Endothelial cell of umbilical vein (primary cell): ENCODE data around the gene BCAR1. TPM values are rescaled to one million over a fixed set of nuclear protein-coding genes. Genes with fewer than 3 reads are reported as not detected.

Source experiments
- BruUV-seq: library from RNA; stranded (reverse); fragments of 400-500 nt; replicated peaks from 2 replicates; lab custom pipeline; 2021; lab: Mats Ljungman, UMichigan
- CTCF ChIA-PET: fragments of 300-600, 350-600 bp; sonication (Branson Sonifier 250); formaldehyde crosslinking; loops from one replicate; lab custom pipeline; 2021; ENCODE audit warnings: antibody characterized with exemption, inconsistent platforms; lab: Charles Lee
- POLR2A ChIA-PET: fragments of 300-600, 350-600 bp; sonication (Branson Sonifier 250); formaldehyde crosslinking; loops from one replicate; lab custom pipeline; 2021; ENCODE audit warnings: antibody characterized with exemption, inconsistent platforms; lab: Charles Lee
- DNase-seq: peaks from one replicate; pipeline ENCODE4 v3.0.0-alpha.2; 2011; ENCODE audit warnings: low read depth, low spot score
- FAIRE-seq: peaks from 2 replicates; lab custom pipeline; 2011; peaks lifted over from hg19 to GRCh38; lab: Jason Lieb, UNC
- H2AFZ ChIP-seq: 2 replicates; pipeline ENCODE4 v1.6.0; 2012; ENCODE audit warnings: low read depth, low read length, control low read depth, inconsistent platforms
- H3K27ac ChIP-seq: 2 replicates; pipeline ENCODE4 v1.5.1; 2011; ENCODE audit warnings: low read depth, mild to moderate bottlenecking, control low read depth, low read length, moderate library complexity; ENCODE audit not compliant: insufficient read depth
- H3K27me3 ChIP-seq, 2 experiments: 2 replicates each; pipeline versions ENCODE4 v1.6.0 to v1.6.1; 2011; ENCODE audit warnings: low read length in 2 of 2, mixed read lengths in 1 of 2; ENCODE audit not compliant: control insufficient read depth in 2 of 2, insufficient read depth in 2 of 2
- H3K36me3 ChIP-seq, 2 experiments: 2 replicates in 1 of 2; 3 replicates in 1 of 2; pipeline ENCODE4 v1.5.1; 2011; ENCODE audit warnings: low read length in 2 of 2, mild to moderate bottlenecking in 1 of 2, moderate library complexity in 1 of 2; ENCODE audit not compliant: control insufficient read depth in 2 of 2, insufficient read depth in 2 of 2; ENCODE audit errors: extremely low read depth in 1 of 2
- H3K4me1 ChIP-seq: 3 replicates; pipeline ENCODE4 v1.5.1; 2011; ENCODE audit warnings: mild to moderate bottlenecking, low read length; ENCODE audit not compliant: control insufficient read depth, insufficient read depth; ENCODE audit errors: extremely low read depth
- H3K4me2 ChIP-seq: 2 replicates; pipeline ENCODE4 v1.6.1; 2011; ENCODE audit warnings: low read length, control low read depth, mixed read lengths; ENCODE audit not compliant: insufficient read depth
- H3K4me3 ChIP-seq, 3 experiments: fragments of 200-600 bp in 1 of 3; sonication (generic), shearing (Covaris generic) in 1 of 3; replicated peaks in 1 of 3; 2 replicates each; pipeline ENCODE4 v1.5.1; 2011 to 2016; ENCODE audit warnings: control low read depth in 3 of 3, low read length in 3 of 3, mild to moderate bottlenecking in 2 of 3, inconsistent platforms in 1 of 3, low read depth in 1 of 3, moderate library complexity in 1 of 3; ENCODE audit not compliant: insufficient read depth in 1 of 3
- H3K79me2 ChIP-seq: 2 replicates; pipeline ENCODE4 v1.6.0; 2012; ENCODE audit warnings: low read length, inconsistent platforms; ENCODE audit not compliant: control insufficient read depth, insufficient read depth
- H3K9ac ChIP-seq: replicated peaks from 2 replicates; pipeline ENCODE3; 2011; ENCODE audit warnings: low read length, control low read depth; ENCODE audit not compliant: insufficient read depth; ENCODE audit errors: extremely low read depth
- H3K9me1 ChIP-seq: replicated peaks from 3 replicates; pipeline ENCODE4 v1.6.0; 2011; ENCODE audit warnings: mild to moderate bottlenecking, low read length; ENCODE audit not compliant: control insufficient read depth, insufficient read depth; ENCODE audit errors: extremely low read depth
- H3K9me3 ChIP-seq: replicated peaks from 2 replicates; pipeline ENCODE4 v1.5.1; 2012; ENCODE audit warnings: low read length, inconsistent platforms; ENCODE audit not compliant: control insufficient read depth, insufficient read depth
- H4K20me1 ChIP-seq: replicated peaks from 2 replicates; pipeline ENCODE3; 2011; ENCODE audit warnings: mild to moderate bottlenecking, low read length; ENCODE audit not compliant: control insufficient read depth, insufficient read depth; ENCODE audit errors: extremely low read depth
- CTCF ChIP-seq, 2 donors: IDR thresholded peaks; 1 replicate in 1 of 2; 2 replicates in 1 of 2; pipeline ENCODE4 v1.5.1; 2011; ENCODE audit warnings: low read length in 2 of 2, mild to moderate bottlenecking in 2 of 2, moderate library complexity in 2 of 2, control low read depth in 1 of 2, inconsistent platforms in 1 of 2, low read depth in 1 of 2; ENCODE audit not compliant: insufficient read depth in 1 of 2; ENCODE audit errors: extremely low read depth in 1 of 2
- FOS ChIP-seq: IDR thresholded peaks from 2 replicates; pipeline ENCODE4 v1.6.1; 2011; ENCODE audit warnings: mild to moderate bottlenecking, low read length, moderate library complexity, borderline replicate concordance; ENCODE audit not compliant: insufficient read depth
- JUN ChIP-seq: IDR thresholded peaks from 2 replicates; pipeline ENCODE4 v1.6.1; 2011; ENCODE audit warnings: borderline replicate concordance, low read depth; ENCODE audit not compliant: insufficient read length, insufficient read depth
- POLR2AphosphoS5 ChIP-seq: IDR thresholded peaks from 2 replicates; pipeline ENCODE4 v1.6.1; 2012; ENCODE audit warnings: low read depth, mild to moderate bottlenecking, control low read depth, low read length, moderate library complexity; ENCODE audit not compliant: insufficient read depth
- dilution Hi-C: fragments of 300-500 bp; cut with MboI; formaldehyde crosslinking; loops from one replicate; pipeline ENCODE4 v1.15.0; 2019; ENCODE audit warnings: low sequenced_read_pairs; ENCODE audit not compliant: extremely low pct_ligation_motif_present
- intact Hi-C: fragments of 100-400 bp; cut with micrococcal nuclease; formaldehyde crosslinking; loops from one replicate; pipeline ENCODE4 v1.10.0; 2022
- polyA plus RNA-seq, 4 experiments: library from polyadenylated mRNA; depleted of rRNA in 3 of 4; stranded (reverse) in 3 of 4; unstranded in 1 of 4; fragments of >200 nt; gene quantifications; 2 replicates each; pipeline versions ENCODE4 v1.2.1 to v1.2.3, GENCODE V29; 2011 to 2012; ENCODE audit warnings: missing spikeins in 1 of 4
- total RNA-seq: library from RNA; stranded (reverse); gene quantifications from 2 replicates; pipeline ENCODE4 v1.2.3, GENCODE V29; 2021

Gene BCAR1
- total and polyA plus RNA-seq, 2 donors (not counting 3 experiments of a cell fraction or from before 2014, with no cell fraction given) = 171 to 267 TPM

DNA sequence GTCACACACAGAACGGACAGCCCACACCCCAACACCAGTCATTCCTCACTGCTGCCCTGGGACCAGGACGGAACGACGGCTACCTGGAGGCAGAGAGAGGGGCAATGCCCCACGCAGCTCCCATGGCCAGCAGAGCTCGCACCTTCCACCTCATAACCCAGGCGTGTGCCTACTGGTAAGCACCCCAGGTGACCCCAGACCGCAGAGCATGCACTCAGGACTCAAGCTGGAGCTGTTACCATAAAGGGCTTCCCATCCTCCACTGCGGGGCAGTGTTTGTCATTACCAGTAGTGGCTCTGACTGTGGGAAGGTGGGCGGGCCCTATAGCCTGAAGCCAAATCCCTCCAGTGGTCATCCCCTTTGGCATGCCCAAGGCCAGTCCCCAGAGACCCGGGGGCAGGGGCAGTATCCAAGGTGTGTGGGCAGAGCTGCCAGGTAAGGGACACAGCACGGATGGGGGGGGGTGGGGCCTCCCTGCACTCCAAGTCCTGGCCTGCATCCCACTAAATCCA, 4.7 kb upstream of the BCAR1 start:
- Histone ChIP-seq H3K79me2 (peaks cover 91% of the 10 kb centered on the region), H4K20me1 (no peaks in the 10 kb centered on the region), H3K9ac (no peak overlapping the region), H2AFZ (no peak overlapping the region), H3K4me1 (peaks cover 74% of the 10 kb centered on the region), H3K36me3 (peaks cover 0 to 2% of the 10 kb centered on the region in 2 experiments), H3K27ac (peak overlapping the region; percentile 61), H3K27me3 (no peaks in the 10 kb centered on the region), H3K4me3 (no peak overlapping the region), H3K4me2 (peak overlapping the region; percentile 4), H3K9me1 (no peaks in the 10 kb centered on the region), H3K9me3 (no peaks in the 10 kb centered on the region)
- dilution Hi-C loops = no loop called here
- ChIA-PET POLR2A (interaction anchor here (2.2 kb wide), 2 partner anchors 11 to 84 kb away, joined by 7 read pairs; no protein-coding TSS in a partner anchor), CTCF (interaction anchor here (1.0 to 8.4 kb wide), 12 partner anchors 10 to 146 kb away, joined by 3 to 48 read pairs (median 5); no protein-coding TSS in a partner anchor)
- FAIRE-seq = peak; percentile 37
- DNase-seq = peak; percentile 54
- intact Hi-C loops = no loop called here
- BruUV-seq = no TSS peak
- TF ChIP-seq FOS (no peak), CTCF (IDR thresholded peaks at IDR 0.05; ENCODE audit: extremely low read depth in 1 of 2, insufficient read depth in 1 of 2, low read depth in 1 of 2, low read length in 2 of 2) (peak in 1 of 2 donors; percentile 22)

DNA sequence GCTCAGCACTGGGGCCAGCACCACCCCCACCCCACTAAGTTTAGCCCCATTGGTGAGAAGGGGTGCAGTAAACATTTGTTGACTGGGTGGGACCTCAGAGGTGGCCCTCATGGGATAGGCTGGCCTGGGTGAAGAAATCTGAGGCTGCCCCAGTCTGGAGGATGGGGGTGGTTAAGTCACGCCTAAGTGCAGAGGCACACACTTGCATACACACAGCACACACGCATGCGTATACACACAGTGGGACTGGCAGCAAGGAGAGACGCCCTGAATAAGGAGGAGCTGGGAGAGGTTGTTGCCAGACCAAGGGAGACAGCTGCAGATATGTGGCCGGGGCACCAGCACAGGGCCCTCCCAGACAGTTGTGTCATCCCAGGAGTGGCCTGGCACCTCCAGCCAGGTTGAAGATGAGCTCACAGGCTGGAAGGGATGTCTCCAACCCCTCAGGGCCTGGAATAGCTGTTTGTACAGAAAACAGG, 3.0 kb upstream of the BCAR1 start:
- TF ChIP-seq POLR2AphosphoS5 (peak; percentile 52), JUN (no peak)
- ChIA-PET CTCF (interaction anchor here (0.8 to 8.4 kb wide), 10 partner anchors 9 to 148 kb away, joined by 3 to 48 read pairs (median 10); no protein-coding TSS in a partner anchor), POLR2A (interaction anchor here (1.1 to 2.2 kb wide), 2 partner anchors 9 to 87 kb away, joined by 3 to 7 read pairs; no protein-coding TSS in a partner anchor)
- FAIRE-seq = peak; percentile 74
- no peaks in the 10 kb centered on the region for H3K9me3 ChIP-seq
- no peak overlapping the region for H3K4me3 ChIP-seq
- peaks cover 76% of the 10 kb centered on the region for H3K4me1 ChIP-seq
- no peaks in the 10 kb centered on the region for H3K9me1 ChIP-seq
- intact Hi-C loops (loop anchor here (5.0 kb wide), 1 partner anchor 208 kb away; the partner anchor contains the start of gene TMEM170A), dilution Hi-C loops (no loop called here)
- H2AFZ ChIP-seq = no peak overlapping the region
- BruUV-seq = no TSS peak
- H4K20me1 ChIP-seq = no peaks in the 10 kb centered on the region
- peak overlapping the region; percentile 10 for H3K9ac ChIP-seq
- peaks cover 92% of the 10 kb centered on the region for H3K79me2 ChIP-seq
- no peaks in the 10 kb centered on the region for H3K27me3 ChIP-seq
- peak overlapping the region; percentile 25 for H3K4me2 ChIP-seq
- H3K27ac ChIP-seq = peak overlapping the region; percentile 56
- no peaks in the 10 kb centered on the region for H3K36me3 ChIP-seq
- DNase-seq = peak; percentile 67
